GM19397 (cell line): ENCODE results near the gene BCL6B.
"Not testable (repeated sequence)": the region's sequence is repeated elsewhere in the genome, so short reads cannot be mapped to it uniquely, and the experiment has no call there.

Source experiments
- ATAC-seq: cut with Tn5 transposase; IDR thresholded peaks from one replicate; pipeline ENCODE4 v1.9.1; 2021; ENCODE audit warnings: mild to moderate bottlenecking, moderate library complexity; ENCODE audit not compliant: unreplicated experiment

BCL6B gene

GRCh38 chr17:7050583-7050982 is 27.7 kb downstream of the BCL6B start:
- not testable (repeated sequence) for ATAC-seq

- no peak for ATAC-seq
Observed at GRCh38 chr17:7056386-7056785, 33.5 kb downstream of the BCL6B start.

- no peak for ATAC-seq
Observed at GRCh38 chr17:7058831-7059447, 36.1 kb downstream of the BCL6B start.

GRCh38 chr17:7060165-7060891 is 37.5 kb downstream of the BCL6B start:
- no peak for ATAC-seq

- no peak for ATAC-seq
Observed at GRCh38 chr17:7063518-7064094, 40.8 kb downstream of the BCL6B start.

- no peak for ATAC-seq
Observed at GRCh38 chr17:7064261-7064660, 41.4 kb downstream of the BCL6B start.

GRCh38 chr17:7067198-7067597 is 44.3 kb downstream of the BCL6B start:
- no peak for ATAC-seq

- ATAC-seq, result no peak
Observed at GRCh38 chr17:7068268-7068667, 45.4 kb downstream of the BCL6B start.

- no peak for ATAC-seq
Observed at GRCh38 chr17:7070712-7071111, 47.9 kb downstream of the BCL6B start.

- ATAC-seq, result no peak
Observed at GRCh38 chr17:7072406-7072805, 49.6 kb downstream of the BCL6B start.

- no peak for ATAC-seq
Observed at GRCh38 chr17:7074931-7075330, 52.1 kb downstream of the BCL6B start.

GRCh38 chr17:7077911-7078546 is 55.2 kb downstream of the BCL6B start:
- ATAC-seq, result no peak

- no peak for ATAC-seq
Observed at GRCh38 chr17:7078711-7079110, 55.9 kb downstream of the BCL6B start.
